Trophoblast cell (in vitro differentiated cells and primary cell): ENCODE measurements around the gene C17orf58.
"Not testable (repeated sequence)": the region's sequence is repeated elsewhere in the genome, so short reads cannot be mapped to it uniquely, and the experiment has no call there.

Source experiments
- DNase-seq, 2 donors: peaks; one replicate each; pipeline ENCODE4 v3.0.0-alpha.2; 2016
- H2AFZ ChIP-seq: 2 replicates; pipeline ENCODE4 v1.6.1; 2013; ENCODE audit warnings: low read length, moderate library complexity, mild to moderate bottlenecking; ENCODE audit not compliant: insufficient read depth, poor library complexity
- H2AK5ac ChIP-seq: 2 replicates; pipeline ENCODE4 v1.6.1; 2013; ENCODE audit warnings: mild to moderate bottlenecking, low read length
- H2BK120ac ChIP-seq: 2 replicates; pipeline ENCODE4 v1.6.1; 2013; ENCODE audit warnings: low read length, mild to moderate bottlenecking, moderate library complexity; ENCODE audit not compliant: insufficient read depth, poor library complexity
- H2BK12ac ChIP-seq: 2 replicates; pipeline ENCODE4 v1.6.1; 2013; ENCODE audit warnings: mild to moderate bottlenecking, low read length, moderate library complexity
- H2BK5ac ChIP-seq: 2 replicates; pipeline ENCODE4 v1.6.1; 2013; ENCODE audit warnings: low read length, low read depth, moderate library complexity, mild to moderate bottlenecking; ENCODE audit not compliant: poor library complexity
- H3K14ac ChIP-seq: 2 replicates; pipeline ENCODE4 v1.6.1; 2013; ENCODE audit warnings: mild to moderate bottlenecking, low read length
- H3K18ac ChIP-seq: 2 replicates; pipeline ENCODE4 v1.6.1; 2013; ENCODE audit warnings: mild to moderate bottlenecking, low read length
- H3K23ac ChIP-seq: 2 replicates; pipeline ENCODE4 v1.6.1; 2013; ENCODE audit warnings: low read length
- H3K27ac ChIP-seq: 2 replicates; pipeline ENCODE4 v1.5.1; 2013; ENCODE audit warnings: low read depth, mild to moderate bottlenecking, inconsistent platforms, low read length, moderate library complexity
- H3K27me3 ChIP-seq: 2 replicates; pipeline ENCODE4 v1.6.1; 2013; ENCODE audit warnings: inconsistent platforms, mild to moderate bottlenecking, low read length, moderate library complexity; ENCODE audit not compliant: insufficient read depth
- H3K36me3 ChIP-seq, 2 experiments: 1 replicate in 1 of 2; 2 replicates in 1 of 2; pipeline ENCODE4 v1.6.1; 2013; ENCODE audit warnings: low read length in 2 of 2, mild to moderate bottlenecking in 2 of 2, moderate library complexity in 1 of 2; ENCODE audit not compliant: insufficient read depth in 2 of 2, control insufficient read depth in 1 of 2
- H3K4ac ChIP-seq: 2 replicates; pipeline ENCODE4 v1.6.1; 2013; ENCODE audit warnings: low read depth, mild to moderate bottlenecking, low read length, moderate library complexity
- H3K4me1 ChIP-seq, 2 experiments: 1 replicate in 1 of 2; 2 replicates in 1 of 2; pipeline ENCODE4 v1.6.1; 2013; ENCODE audit warnings: low read length in 2 of 2, mild to moderate bottlenecking in 2 of 2, moderate library complexity in 1 of 2; ENCODE audit not compliant: insufficient read depth in 2 of 2, control insufficient read depth in 1 of 2
- H3K4me2 ChIP-seq: 2 replicates; pipeline ENCODE4 v1.6.1; 2013; ENCODE audit warnings: inconsistent platforms, mild to moderate bottlenecking, low read length, moderate library complexity
- H3K4me3 ChIP-seq: 2 replicates; pipeline ENCODE4 v1.5.1; 2013; ENCODE audit warnings: mild to moderate bottlenecking, low read depth, low read length, inconsistent platforms
- H3K79me1 ChIP-seq: one replicate; pipeline ENCODE4 v1.6.1; 2013; ENCODE audit warnings: low read length
- H3K79me2 ChIP-seq: 2 replicates; pipeline ENCODE4 v1.6.1; 2013; ENCODE audit warnings: low read length, mild to moderate bottlenecking; ENCODE audit not compliant: control insufficient read depth, insufficient read depth, poor library complexity
- H3K9ac ChIP-seq: 2 replicates; pipeline ENCODE4 v1.6.1; 2013; ENCODE audit warnings: mild to moderate bottlenecking, low read length
- H3K9me3 ChIP-seq: 2 replicates; pipeline ENCODE4 v1.6.1; 2013; ENCODE audit warnings: low read depth, mild to moderate bottlenecking, control low read depth, inconsistent platforms, low read length; ENCODE audit not compliant: insufficient read depth
- H4K12ac ChIP-seq: 2 replicates; pipeline ENCODE4 v1.6.1; 2013; ENCODE audit warnings: low read depth, mild to moderate bottlenecking, low read length, moderate library complexity
- H4K8ac ChIP-seq: 2 replicates; pipeline ENCODE4 v1.6.1; 2013; ENCODE audit warnings: low read depth, mild to moderate bottlenecking, low read length, moderate library complexity
- H4K91ac ChIP-seq: one replicate; pipeline ENCODE4 v1.6.1; 2013; ENCODE audit warnings: low read depth, mild to moderate bottlenecking, low read length, moderate library complexity
- WGBS: extraction: QIAGEN DNeasy Blood & Tissue Kit; methylation state at CpG from one replicate; pipeline ENCODE4 v1.1.7; 2013; ENCODE audit warnings: missing lambda C conversion rate; ENCODE audit not compliant: insufficient read length, insufficient coverage; ENCODE audit errors: extremely low coverage; 5-methylcytosine and 5-hydroxymethylcytosine counted together

C17orf58 gene

DNA sequence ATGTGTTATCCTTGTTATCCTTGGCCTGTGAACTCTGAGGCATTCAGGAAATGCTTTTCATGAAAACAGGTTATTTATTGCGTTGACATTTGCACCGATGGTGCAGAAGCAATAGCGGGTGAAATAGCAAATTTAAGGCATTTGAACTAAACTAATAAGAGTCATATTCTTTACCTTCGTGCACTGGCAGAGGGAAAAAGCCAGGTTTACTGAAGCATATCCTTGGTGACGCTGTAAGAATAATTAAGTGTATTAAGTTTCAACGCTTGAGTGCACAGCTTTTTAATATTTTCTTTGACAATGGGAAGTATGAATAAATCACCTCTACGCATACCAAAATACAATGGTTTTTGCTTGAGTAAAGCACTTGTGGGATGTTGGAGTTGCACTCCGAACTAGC, 25.7 kb upstream of the C17orf58 start:
- Histone ChIP-seq H3K9me3 (no peaks in the 10 kb centered on the region), H2BK120ac (no peak overlapping the region), H3K36me3 (no peaks in the 10 kb centered on the region), H4K8ac (no peak overlapping the region), H3K23ac (no peak overlapping the region), H2AK5ac (no peak overlapping the region), H4K12ac (no peak overlapping the region), H3K4ac (no peak overlapping the region), H3K79me1 (peaks cover 5% of the 10 kb centered on the region), H3K4me2 (no peak overlapping the region), H3K27ac (no peak overlapping the region), H3K14ac (no peak overlapping the region), H2BK5ac (no peak overlapping the region), H3K79me2 (no peaks in the 10 kb centered on the region), H3K27me3 (no peaks in the 10 kb centered on the region), H3K4me3 (no peak overlapping the region), H2AFZ (no peak overlapping the region), H4K91ac (no peak overlapping the region), H2BK12ac (no peak overlapping the region), H3K4me1 (peaks cover 0 to 2% of the 10 kb centered on the region in 2 experiments), H3K18ac (no peak overlapping the region), H3K9ac (no peak overlapping the region)
- no CpG with 5 or more reads among the region's 8 CpGs for WGBS
- DNase-seq: no peak

DNA sequence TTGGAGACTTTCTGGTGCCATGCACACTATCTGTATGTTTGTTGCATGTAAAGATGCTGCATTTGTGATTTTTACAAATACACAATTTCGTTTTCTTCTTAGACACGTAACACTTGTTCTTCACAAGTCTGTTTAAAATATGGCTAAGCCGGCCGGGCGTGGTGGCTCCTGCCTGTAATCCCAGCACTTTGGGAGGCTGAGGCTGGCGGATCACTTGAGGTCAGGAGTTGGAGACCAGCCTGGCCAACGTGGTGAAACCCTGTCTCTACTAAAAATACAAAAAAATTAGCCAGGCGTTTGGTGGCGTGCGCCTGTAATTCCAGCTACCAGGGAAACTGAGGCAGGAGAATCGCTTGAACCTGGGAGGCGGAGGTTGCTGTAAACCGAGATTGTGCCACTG, 24.5 kb upstream of the C17orf58 start:
- not testable (repeated sequence) for H4K91ac ChIP-seq, H3K4me1 ChIP-seq, H3K23ac ChIP-seq, H3K36me3 ChIP-seq, H3K14ac ChIP-seq, H4K8ac ChIP-seq, DNase-seq, H3K4me3 ChIP-seq, H4K12ac ChIP-seq, H3K79me1 ChIP-seq, H3K18ac ChIP-seq, H2AFZ ChIP-seq, H2BK120ac ChIP-seq, H3K4ac ChIP-seq, H2AK5ac ChIP-seq, H2BK12ac ChIP-seq, H3K9me3 ChIP-seq, H3K79me2 ChIP-seq, H3K27me3 ChIP-seq, H2BK5ac ChIP-seq
- Histone ChIP-seq H3K4me2 (peak overlapping the region; percentile 70), H3K9ac (peak overlapping the region; percentile 79), H3K27ac (peak overlapping the region; percentile 63)
- no CpG with 5 or more reads among the region's 13 CpGs for WGBS

DNA sequence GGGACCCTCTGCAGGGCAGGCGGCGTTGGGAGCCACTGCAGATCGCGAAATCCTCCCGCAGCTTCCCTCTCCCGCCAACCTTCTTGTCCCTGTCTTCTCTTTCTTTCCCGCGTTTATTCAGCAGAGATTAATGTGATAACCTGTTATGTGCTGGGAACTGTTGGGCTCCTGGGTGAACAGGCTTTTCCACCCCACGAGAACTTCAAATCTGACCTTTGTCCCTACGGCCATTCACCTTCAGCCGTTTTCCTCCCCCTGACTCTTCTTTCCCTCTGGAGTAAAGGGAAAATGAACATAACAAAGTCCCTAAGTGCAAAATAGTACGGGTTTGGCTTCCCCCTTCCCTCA, 24.1 kb upstream of the C17orf58 start:
- peak overlapping the region; percentile 37 for H2BK5ac ChIP-seq
- no peaks in the 10 kb centered on the region for H3K27me3 ChIP-seq
- H3K4me3 ChIP-seq: peak overlapping the region; percentile 70
- peak overlapping the region; percentile 78 for H4K8ac ChIP-seq
- no peak overlapping the region for H2AK5ac ChIP-seq
- H3K14ac ChIP-seq: peak overlapping the region; percentile 64
- peak overlapping the region; percentile 9 for H2BK120ac ChIP-seq
- peaks cover 5% of the 10 kb centered on the region for H3K79me1 ChIP-seq
- no peaks in the 10 kb centered on the region for H3K36me3 ChIP-seq
- H3K18ac ChIP-seq: peak overlapping the region; percentile 73
- H3K23ac ChIP-seq: no peak overlapping the region
- no CpG with 5 or more reads among the region's 12 CpGs for WGBS
- peaks cover 0 to 2% of the 10 kb centered on the region in 2 experiments for H3K4me1 ChIP-seq
- peak overlapping the region; percentile 79 for H3K9ac ChIP-seq
- peak overlapping the region; percentile 38 for H4K91ac ChIP-seq
- H3K4ac ChIP-seq: no peak overlapping the region
- peak in 1 of 2 donors; percentile 46 for DNase-seq
- H3K27ac ChIP-seq: peak overlapping the region; percentile 63
- H2BK12ac ChIP-seq: no peak overlapping the region
- no peaks in the 10 kb centered on the region for H3K79me2 ChIP-seq
- peak overlapping the region; percentile 82 for H4K12ac ChIP-seq
- H3K9me3 ChIP-seq: no peaks in the 10 kb centered on the region
- H2AFZ ChIP-seq: peak overlapping the region; percentile 42
- peak overlapping the region; percentile 70 for H3K4me2 ChIP-seq

DNA sequence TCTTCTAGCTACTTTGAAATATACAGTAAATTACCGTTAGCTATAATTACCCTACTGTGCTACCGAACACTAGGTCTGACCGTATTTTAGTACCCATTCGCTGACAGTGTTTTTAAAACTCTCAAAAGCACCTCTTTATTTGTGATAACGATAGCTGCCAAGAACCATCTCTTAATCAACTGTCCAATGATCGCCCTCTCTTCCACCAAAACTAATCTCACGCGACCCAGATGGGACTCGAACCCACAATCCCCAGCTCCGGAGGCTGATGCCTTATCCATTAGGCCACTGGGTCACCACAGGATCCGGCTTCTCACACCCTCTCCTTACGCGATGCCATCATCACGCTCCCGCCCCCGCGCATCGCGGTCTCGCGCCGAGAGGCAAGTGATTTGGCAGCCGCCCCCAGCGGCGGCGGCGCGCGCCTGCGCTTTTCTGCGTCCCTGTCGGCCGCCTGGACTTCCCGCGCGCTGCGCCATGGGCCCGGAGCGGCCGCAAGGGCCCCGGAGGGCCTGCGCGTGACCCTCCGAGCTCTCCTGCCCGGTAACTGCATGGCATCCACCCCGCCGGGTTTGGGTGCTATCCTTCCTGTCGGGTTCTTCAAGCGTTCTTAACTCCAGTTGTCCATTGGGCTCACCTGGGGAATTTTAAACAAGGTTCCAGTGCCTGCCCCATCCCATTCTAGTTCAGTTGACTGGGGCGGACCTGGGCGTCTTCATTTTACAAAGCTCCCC, 23.6 kb upstream of the C17orf58 start:
- Histone ChIP-seq H2AFZ (peak overlapping the region; percentile 42), H3K27ac (peak overlapping the region; percentile 63), H3K18ac (peak overlapping the region; percentile 73), H3K79me2 (no peaks in the 10 kb centered on the region), H2BK120ac (peak overlapping the region; percentile 9), H3K9me3 (no peaks in the 10 kb centered on the region), H3K36me3 (no peaks in the 10 kb centered on the region), H3K4me2 (peak overlapping the region; percentile 70), H3K23ac (no peak overlapping the region), H2BK5ac (peak overlapping the region; percentile 37), H2BK12ac (no peak overlapping the region), H3K4me3 (peak overlapping the region; percentile 70), H4K12ac (peak overlapping the region; percentile 82), H3K79me1 (peaks cover 5% of the 10 kb centered on the region), H3K4me1 (peaks cover 0 to 2% of the 10 kb centered on the region in 2 experiments), H3K9ac (peak overlapping the region; percentile 79), H2AK5ac (no peak overlapping the region), H4K8ac (peak overlapping the region; percentile 78), H3K27me3 (no peaks in the 10 kb centered on the region), H3K14ac (peak overlapping the region; percentile 64), H3K4ac (no peak overlapping the region), H4K91ac (peak overlapping the region; percentile 38)
- no CpG with 5 or more reads among the region's 51 CpGs for WGBS
- DNase-seq: peak; percentile 99
